Measurements from ENCODE around the gene SLAMF6.

SLAMF6 gene

GRCh38 chr1:160552425-160552824 lies 29.4 kb upstream of the SLAMF6 start:
- DNase-seq (ENCODE audit: low spot score in 2 of 2), result no peak
- no peaks in the 10 kb centered on the region for H3K4me1 ChIP-seq
- in situ Hi-C loops (cut with MboI; ENCODE audit: low sequenced_read_pairs), result no loop called here
- H3K27me3 ChIP-seq (ENCODE audit: low read depth), result no peaks in the 10 kb centered on the region
- H3K36me3 ChIP-seq (replicated peaks), result no peaks in the 10 kb centered on the region
- H3K4me3 ChIP-seq, result no peak overlapping the region
- H3K9me3 ChIP-seq, result no peaks in the 10 kb centered on the region

DNA sequence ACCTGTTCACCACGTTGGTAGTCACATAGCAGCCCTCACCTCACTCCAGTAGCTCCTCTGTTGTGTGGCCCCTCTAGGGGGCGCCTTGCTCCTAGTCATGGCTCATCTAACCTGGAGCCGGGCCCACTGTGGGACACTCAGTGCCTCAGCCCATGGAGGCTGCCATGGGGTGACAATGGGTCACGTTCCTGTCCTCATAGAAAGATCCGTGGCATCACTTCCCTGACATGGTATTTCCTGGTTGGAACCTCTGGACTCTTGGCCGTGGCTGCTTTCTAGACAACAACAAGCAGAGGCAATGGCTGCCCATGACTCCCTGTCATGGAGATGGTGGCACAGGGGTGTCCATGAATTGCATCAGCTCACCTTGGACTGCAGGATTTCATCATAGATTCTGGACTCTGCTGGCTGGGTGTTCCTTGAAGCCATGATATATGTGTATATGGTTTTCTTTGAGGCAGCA lies 27.5 kb upstream of the SLAMF6 start:
- in situ Hi-C loops (cut with MboI; ENCODE audit: low sequenced_read_pairs), result no loop called here
- Histone ChIP-seq H3K36me3 (replicated peaks) (no peaks in the 10 kb centered on the region), H3K9me3 (no peaks in the 10 kb centered on the region), H3K4me1 (no peaks in the 10 kb centered on the region), H3K4me3 (no peak overlapping the region), H3K27me3 (ENCODE audit: low read depth) (no peaks in the 10 kb centered on the region)
- peak in 1 of 2 experiments; percentile 25 for DNase-seq (ENCODE audit: low spot score in 2 of 2)

- Histone ChIP-seq H3K4me1 (no peaks in the 10 kb centered on the region), H3K9me3 (no peaks in the 10 kb centered on the region), H3K4me3 (no peak overlapping the region), H3K27me3 (ENCODE audit: low read depth) (no peaks in the 10 kb centered on the region), H3K36me3 (replicated peaks) (no peaks in the 10 kb centered on the region)
- DNase-seq (ENCODE audit: low spot score in 2 of 2), result no peak
- in situ Hi-C loops (cut with MboI; ENCODE audit: low sequenced_read_pairs), result no loop called here
Observed at GRCh38 chr1:160549665-160550006, 26.6 kb upstream of the SLAMF6 start.

DNA sequence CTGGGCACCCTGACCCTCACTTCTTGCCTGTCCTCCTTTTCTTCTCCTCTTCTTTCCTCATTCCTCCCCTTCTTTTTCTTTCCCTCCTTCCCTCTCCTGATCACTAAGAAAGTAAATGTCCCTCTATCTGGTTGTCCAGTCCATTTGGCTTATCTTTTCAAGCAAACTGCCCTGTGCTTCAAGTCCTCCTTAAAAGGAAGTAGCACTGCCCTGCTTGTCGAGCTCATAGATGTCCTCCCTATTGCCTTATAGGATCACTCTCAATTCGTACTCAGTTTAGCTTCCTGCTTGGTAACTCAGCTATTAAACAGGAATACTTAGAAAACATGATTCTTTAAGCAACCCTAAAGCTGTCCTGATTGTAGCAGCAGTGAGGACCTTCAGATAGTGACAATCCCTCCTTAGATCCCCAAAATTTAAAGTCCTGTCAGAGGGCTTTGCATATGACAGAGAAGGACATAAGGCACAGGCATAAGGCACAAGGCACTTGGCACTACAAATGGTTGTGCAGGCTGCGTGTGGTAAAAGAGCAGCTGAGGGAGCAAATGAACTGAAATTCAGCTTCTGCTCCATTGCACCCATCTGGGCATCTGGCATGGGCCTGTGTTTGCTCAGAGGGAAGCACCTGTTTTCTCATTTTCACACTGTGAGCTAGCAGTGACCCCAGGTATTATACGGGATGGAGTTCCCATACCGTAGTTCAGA lies 26.1 kb upstream of the SLAMF6 start:
- no peak for DNase-seq (ENCODE audit: low spot score in 2 of 2)
- H3K9me3 ChIP-seq, result no peaks in the 10 kb centered on the region
- no peaks in the 10 kb centered on the region for H3K36me3 ChIP-seq (replicated peaks)
- no peak overlapping the region for H3K4me3 ChIP-seq
- H3K27me3 ChIP-seq (ENCODE audit: low read depth), result no peaks in the 10 kb centered on the region
- no peaks in the 10 kb centered on the region for H3K4me1 ChIP-seq
- in situ Hi-C loops (cut with MboI; ENCODE audit: low sequenced_read_pairs), result no loop called here

GRCh38 chr1:160548183-160548582 lies 25.1 kb upstream of the SLAMF6 start:
- Histone ChIP-seq H3K9me3 (no peaks in the 10 kb centered on the region), H3K4me3 (no peak overlapping the region), H3K36me3 (replicated peaks) (no peaks in the 10 kb centered on the region), H3K4me1 (no peaks in the 10 kb centered on the region), H3K27me3 (ENCODE audit: low read depth) (no peaks in the 10 kb centered on the region)
- DNase-seq (ENCODE audit: low spot score in 2 of 2), result no peak
- in situ Hi-C loops (cut with MboI; ENCODE audit: low sequenced_read_pairs), result no loop called here

DNA sequence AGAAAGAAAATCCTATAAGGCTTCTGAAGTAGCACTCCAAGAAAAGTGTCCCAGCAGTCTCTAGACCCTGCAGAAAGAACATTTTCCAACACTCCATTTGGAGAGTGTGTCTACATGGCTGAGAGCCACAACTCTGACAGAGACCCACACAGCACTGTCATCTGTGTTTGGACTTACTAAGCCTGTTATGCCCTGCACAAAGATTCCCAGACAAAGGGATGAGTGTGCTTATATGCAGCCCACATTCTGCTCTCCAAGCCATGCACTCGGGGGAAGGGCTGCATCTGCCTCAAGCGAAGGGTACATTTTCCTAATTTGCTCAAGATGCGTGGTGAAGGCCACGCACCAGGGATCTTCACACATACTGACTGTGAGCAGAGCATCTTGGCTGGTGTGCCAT lies 24.4 kb upstream of the SLAMF6 start:
- Histone ChIP-seq H3K36me3 (replicated peaks) (no peaks in the 10 kb centered on the region), H3K27me3 (ENCODE audit: low read depth) (no peaks in the 10 kb centered on the region), H3K4me1 (no peaks in the 10 kb centered on the region), H3K4me3 (no peak overlapping the region), H3K9me3 (no peaks in the 10 kb centered on the region)
- in situ Hi-C loops (cut with MboI; ENCODE audit: low sequenced_read_pairs), result no loop called here
- DNase-seq (ENCODE audit: low spot score in 2 of 2), result no peak

DNA sequence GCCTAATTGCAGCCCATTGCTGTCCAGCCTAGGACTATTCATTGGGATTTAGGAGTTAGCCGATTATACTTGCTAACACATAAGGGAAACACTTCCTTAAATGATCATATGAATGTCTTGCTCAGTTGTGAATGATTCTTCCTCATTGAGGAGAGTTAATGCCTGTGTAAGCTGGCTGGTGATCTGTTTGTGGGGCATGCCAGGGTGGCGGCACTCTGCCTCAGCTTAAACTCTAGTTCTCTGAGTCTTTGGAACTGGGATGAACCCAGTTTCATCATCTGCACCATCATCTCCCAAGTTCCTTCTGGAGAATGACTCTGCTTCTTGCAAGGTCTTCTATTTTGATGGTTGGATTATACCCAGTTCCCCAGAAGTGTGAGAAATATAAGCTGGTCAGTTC lies 23.9 kb upstream of the SLAMF6 start:
- Histone ChIP-seq H3K27me3 (ENCODE audit: low read depth) (no peaks in the 10 kb centered on the region), H3K36me3 (replicated peaks) (no peaks in the 10 kb centered on the region), H3K9me3 (no peaks in the 10 kb centered on the region), H3K4me1 (no peaks in the 10 kb centered on the region), H3K4me3 (no peak overlapping the region)
- in situ Hi-C loops (cut with MboI; ENCODE audit: low sequenced_read_pairs), result no loop called here
- DNase-seq (ENCODE audit: low spot score in 2 of 2), result no peak

GRCh38 chr1:160544647-160545046 lies 21.6 kb upstream of the SLAMF6 start:
- H3K4me1 ChIP-seq, result no peaks in the 10 kb centered on the region
- in situ Hi-C loops (cut with MboI; ENCODE audit: low sequenced_read_pairs), result no loop called here
- no peaks in the 10 kb centered on the region for H3K27me3 ChIP-seq (ENCODE audit: low read depth)
- no peaks in the 10 kb centered on the region for H3K36me3 ChIP-seq (replicated peaks)
- H3K4me3 ChIP-seq, result no peak overlapping the region
- no peaks in the 10 kb centered on the region for H3K9me3 ChIP-seq
- DNase-seq (ENCODE audit: low spot score in 2 of 2), result no peak

DNA sequence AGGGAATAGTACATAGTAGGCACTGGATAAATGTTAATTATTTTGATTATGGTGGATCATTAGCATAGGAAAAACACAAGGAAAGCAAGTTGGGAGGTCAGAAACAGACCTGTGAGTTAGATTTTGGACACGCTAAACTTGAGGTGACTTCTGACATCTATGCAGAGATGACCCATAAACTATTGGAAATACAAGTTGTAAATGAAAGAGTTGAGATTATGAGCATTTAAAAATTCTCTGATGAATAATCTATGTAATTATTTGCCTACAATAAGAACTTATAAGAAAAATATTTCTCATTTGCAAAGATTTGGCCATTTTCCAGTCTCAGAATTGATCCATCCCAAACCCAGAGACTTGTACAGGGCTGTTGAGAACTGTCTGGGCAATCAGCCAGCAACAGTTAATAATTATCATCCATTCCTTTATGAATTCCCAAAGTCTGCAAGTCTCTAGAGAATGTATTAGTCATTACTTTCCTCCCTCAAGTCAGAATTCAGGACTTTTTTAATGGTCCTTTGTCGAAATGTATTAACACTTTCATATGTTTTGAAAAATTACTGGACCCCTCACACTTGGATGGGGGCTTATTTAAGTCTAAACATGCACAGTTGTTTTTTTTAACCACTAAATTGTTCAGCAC lies 19.4 kb upstream of the SLAMF6 start:
- H3K36me3 ChIP-seq (replicated peaks), result no peaks in the 10 kb centered on the region
- H3K4me3 ChIP-seq, result no peak overlapping the region
- H3K27me3 ChIP-seq (ENCODE audit: low read depth), result no peaks in the 10 kb centered on the region
- in situ Hi-C loops (cut with MboI; ENCODE audit: low sequenced_read_pairs), result no loop called here
- no peak for DNase-seq (ENCODE audit: low spot score in 2 of 2)
- H3K4me1 ChIP-seq, result no peaks in the 10 kb centered on the region
- H3K9me3 ChIP-seq, result no peaks in the 10 kb centered on the region

- no peaks in the 10 kb centered on the region for H3K9me3 ChIP-seq
- H3K36me3 ChIP-seq (replicated peaks), result no peaks in the 10 kb centered on the region
- DNase-seq (ENCODE audit: low spot score in 2 of 2), result no peak
- no peak overlapping the region for H3K4me3 ChIP-seq
- no peaks in the 10 kb centered on the region for H3K4me1 ChIP-seq
- no peaks in the 10 kb centered on the region for H3K27me3 ChIP-seq (ENCODE audit: low read depth)
- in situ Hi-C loops (cut with MboI; ENCODE audit: low sequenced_read_pairs), result no loop called here
Observed at GRCh38 chr1:160541622-160542302, 18.7 kb upstream of the SLAMF6 start.

DNA sequence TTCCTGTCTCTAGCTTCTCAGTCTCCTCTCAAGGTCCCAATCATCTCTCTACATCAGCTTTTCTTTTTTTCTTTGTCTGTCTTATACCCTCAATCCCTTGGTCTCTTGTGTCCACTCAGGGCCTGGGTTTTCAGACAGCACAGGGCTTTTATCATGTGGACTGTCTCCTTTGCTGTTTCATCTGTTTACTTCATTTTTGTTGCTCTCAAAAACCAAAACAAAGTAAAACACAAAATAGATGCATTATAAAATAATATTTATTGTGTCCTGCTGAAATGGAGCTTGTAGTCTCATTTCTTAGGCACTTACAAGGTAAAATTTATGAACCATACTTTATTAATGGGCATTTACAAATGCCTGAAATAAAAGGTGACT lies 17.8 kb upstream of the SLAMF6 start:
- H3K4me1 ChIP-seq, result no peaks in the 10 kb centered on the region
- in situ Hi-C loops (cut with MboI; ENCODE audit: low sequenced_read_pairs), result no loop called here
- no peaks in the 10 kb centered on the region for H3K9me3 ChIP-seq
- H3K4me3 ChIP-seq, result no peak overlapping the region
- DNase-seq (ENCODE audit: low spot score in 2 of 2), result no peak
- H3K36me3 ChIP-seq (replicated peaks), result no peaks in the 10 kb centered on the region
- no peaks in the 10 kb centered on the region for H3K27me3 ChIP-seq (ENCODE audit: low read depth)

DNA sequence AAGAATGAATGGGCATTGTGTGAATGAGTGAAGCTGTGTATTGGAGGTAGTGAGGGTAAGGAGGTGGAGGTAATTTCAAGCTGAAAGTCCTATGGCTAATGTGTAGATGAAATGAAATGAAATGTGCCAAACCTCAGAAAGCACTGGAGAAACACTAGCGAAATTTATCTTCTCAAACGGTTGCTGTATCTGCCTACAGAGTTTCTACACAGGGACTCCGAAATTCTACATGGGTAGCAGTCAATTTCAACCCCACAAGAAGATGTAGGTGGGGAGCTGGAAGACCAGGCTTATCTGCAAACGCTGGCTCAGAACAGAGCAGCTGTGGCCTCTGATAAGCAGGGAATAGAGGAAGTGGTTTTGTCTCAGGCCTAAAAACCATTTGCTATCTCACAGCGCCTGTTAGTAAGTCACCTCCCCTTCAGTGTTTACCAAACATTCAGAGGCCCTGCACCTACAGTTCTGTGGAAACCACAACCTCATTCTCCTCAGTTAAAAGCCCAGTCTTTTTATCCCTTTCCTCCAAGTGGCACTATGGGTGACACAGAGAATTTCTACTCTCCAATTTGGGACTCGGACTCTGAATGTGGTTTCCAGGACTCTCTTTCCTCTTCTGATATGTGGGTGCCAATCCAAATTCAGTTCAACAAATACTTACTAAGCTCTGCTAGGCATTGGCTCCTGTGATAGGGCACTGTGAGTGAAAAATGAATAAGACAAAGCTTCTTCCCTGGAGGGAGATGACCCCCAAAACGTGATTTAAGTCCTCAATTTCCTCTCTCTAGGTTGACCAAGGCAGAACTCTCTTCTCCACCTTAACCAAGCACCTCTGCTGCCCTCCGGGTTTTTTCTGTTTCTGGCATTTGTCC lies 17.2 kb upstream of the SLAMF6 start:
- in situ Hi-C loops (cut with MboI; ENCODE audit: low sequenced_read_pairs), result no loop called here
- Histone ChIP-seq H3K27me3 (ENCODE audit: low read depth) (no peaks in the 10 kb centered on the region), H3K36me3 (replicated peaks) (no peaks in the 10 kb centered on the region), H3K4me3 (no peak overlapping the region), H3K4me1 (no peaks in the 10 kb centered on the region), H3K9me3 (no peaks in the 10 kb centered on the region)
- DNase-seq (ENCODE audit: low spot score in 2 of 2), result no peak

GRCh38 chr1:160539684-160539989 lies 16.6 kb upstream of the SLAMF6 start:
- no peak for DNase-seq (ENCODE audit: low spot score in 2 of 2)
- no peaks in the 10 kb centered on the region for H3K9me3 ChIP-seq
- no peaks in the 10 kb centered on the region for H3K4me1 ChIP-seq
- in situ Hi-C loops (cut with MboI; ENCODE audit: low sequenced_read_pairs), result no loop called here
- no peaks in the 10 kb centered on the region for H3K27me3 ChIP-seq (ENCODE audit: low read depth)
- H3K4me3 ChIP-seq, result no peak overlapping the region
- no peaks in the 10 kb centered on the region for H3K36me3 ChIP-seq (replicated peaks)

Data from HAP-1 (cell line).